LHCN-M2 (cell line): ENCODE data around the gene SYCE3. TPM values are rescaled to one million over a fixed set of nuclear protein-coding genes. Genes with fewer than 3 reads are reported as not detected.
"Not testable (repeated sequence)": the region's sequence is repeated elsewhere in the genome, so short reads cannot be mapped to it uniquely, and the experiment has no call there.

Source experiments
- DNase-seq: peaks from one replicate; pipeline ENCODE4 v3.0.0-alpha.2; 2012; ENCODE audit warnings: low read depth
- total RNA-seq: library from RNA; depleted of rRNA; stranded (reverse); fragments of >200 nt; gene quantifications from 2 replicates; pipeline ENCODE4 v1.2.3, GENCODE V29; 2014

The SYCE3 gene
- total RNA-seq, 1 experiment from 2014 or later = not detected

DNA sequence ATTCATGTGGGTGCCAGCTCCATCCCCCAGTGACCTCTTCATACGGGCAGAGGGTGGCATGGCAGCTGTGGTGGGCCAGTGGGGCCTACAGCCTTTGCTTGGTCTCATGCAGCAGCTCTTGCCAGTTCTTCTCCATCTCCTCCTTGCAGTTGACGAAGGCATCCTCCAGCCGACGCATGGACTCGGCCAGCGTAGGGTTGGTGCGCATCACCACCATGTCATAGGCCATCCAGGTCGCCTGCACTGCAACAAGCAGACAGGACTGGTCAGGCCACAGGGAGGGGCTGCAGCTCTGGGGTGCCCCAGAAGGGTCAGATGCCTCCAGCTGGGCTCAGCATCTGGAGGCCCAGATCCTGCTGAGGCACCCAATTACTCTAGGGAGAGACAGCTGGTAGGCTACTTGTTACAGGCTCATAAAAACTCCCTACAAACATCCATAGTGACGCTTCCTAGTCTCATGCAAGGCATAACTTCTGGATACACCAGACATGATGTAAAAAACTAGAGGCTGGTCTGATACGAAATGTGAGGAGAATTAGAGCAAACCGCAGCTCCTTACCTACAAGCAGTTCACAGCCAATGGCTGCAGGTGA, 11.5 kb downstream of the SYCE3 start:
- no peak for DNase-seq

DNA sequence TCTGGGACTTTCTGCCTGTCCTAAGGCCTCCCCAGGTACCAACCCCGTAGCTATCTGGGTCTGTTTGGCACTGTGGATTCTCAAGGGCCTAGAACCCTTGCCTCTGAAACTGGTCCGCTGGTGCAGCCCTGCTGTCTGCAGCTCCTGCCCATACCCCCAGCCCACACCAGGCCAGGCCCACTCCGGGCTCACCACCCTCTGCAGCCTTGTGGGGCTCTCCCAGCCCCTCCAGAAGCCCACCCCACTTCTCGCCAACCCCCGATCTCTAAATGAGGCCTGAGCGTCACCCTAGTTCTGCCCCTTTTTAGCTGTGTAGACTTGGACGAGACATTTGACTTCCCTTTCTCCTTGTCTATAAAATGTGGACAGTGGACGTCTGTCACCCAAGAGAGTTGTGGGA, 12.3 kb downstream of the SYCE3 start:
- DNase-seq = no peak

DNA sequence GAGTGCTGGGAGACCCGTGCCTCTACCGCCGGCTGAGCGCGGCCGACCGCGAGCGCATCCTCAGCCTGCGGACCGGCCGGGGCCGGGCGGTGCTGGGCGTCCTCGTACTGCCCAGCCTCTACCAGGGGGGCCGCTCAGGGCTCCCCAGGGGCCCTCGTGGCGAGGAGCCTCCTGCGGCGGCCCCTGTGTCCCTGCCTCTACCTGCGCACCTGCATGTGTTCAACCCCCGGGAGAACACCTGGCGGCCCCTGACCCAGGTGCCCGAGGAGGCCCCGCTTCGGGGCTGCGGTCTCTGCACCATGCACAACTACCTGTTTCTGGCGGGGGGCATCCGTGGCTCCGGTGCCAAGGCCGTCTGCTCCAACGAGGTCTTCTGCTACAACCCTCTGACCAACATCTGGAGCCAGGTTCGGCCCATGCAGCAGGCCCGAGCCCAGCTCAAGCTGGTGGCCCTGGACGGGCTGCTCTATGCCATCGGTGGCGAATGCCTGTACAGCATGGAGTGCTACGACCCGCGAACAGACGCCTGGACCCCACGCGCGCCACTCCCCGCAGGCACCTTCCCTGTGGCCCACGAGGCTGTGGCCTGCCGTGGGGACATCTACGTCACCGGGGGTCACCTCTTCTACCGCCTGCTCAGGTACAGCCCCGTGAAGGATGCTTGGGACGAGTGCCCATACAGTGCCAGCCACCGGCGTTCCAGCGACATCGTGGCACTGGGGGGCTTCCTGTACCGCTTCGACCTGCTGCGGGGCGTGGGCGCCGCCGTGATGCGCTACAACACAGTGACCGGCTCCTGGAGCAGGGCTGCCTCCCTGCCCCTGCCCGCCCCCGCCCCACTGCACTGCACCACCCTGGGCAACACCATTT, 13.6 kb downstream of the SYCE3 start:
- no peak for DNase-seq

DNA sequence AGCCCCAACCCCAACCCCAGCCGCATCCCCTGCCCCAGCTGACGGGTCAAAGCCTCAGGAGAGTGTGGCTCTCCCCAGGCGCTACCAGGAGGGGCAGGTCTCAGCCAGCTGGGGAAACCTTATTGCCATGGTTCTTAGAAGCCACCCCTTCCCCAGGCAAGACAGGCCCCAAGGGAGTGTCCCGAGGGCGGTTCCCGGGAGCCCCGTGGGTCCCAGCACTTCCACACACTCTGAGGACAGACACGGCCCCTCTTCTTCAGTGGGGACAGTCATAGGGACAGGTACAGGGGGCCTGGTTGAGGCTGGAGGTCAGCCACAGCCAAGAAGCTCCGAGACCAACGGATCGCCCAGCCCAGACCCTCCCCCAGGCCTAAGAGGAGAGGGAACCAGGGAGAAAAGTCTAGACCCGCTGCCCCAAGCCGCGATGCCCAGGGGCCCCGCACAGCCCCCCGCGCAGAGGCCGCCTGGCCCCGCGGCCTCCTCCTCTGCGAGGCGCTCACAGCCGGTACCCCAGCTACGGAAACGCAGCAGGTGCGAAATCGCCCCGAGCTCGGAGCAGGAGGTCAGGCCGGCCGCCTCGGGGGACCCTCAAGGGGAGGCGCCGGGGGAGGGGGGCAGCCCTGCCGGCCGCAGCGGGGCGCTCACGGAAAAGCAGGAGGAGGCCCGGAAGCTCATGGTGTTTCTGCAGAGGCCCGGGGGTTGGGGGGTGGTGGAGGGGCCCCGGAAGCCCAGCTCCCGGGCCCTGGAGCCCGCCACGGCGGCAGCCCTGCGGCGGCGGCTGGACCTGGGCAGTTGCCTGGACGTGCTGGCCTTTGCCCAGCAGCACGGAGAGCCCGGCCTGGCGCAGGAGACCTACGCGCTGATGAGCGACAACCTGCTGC, 14.4 kb downstream of the SYCE3 start:
- no peak for DNase-seq

DNA sequence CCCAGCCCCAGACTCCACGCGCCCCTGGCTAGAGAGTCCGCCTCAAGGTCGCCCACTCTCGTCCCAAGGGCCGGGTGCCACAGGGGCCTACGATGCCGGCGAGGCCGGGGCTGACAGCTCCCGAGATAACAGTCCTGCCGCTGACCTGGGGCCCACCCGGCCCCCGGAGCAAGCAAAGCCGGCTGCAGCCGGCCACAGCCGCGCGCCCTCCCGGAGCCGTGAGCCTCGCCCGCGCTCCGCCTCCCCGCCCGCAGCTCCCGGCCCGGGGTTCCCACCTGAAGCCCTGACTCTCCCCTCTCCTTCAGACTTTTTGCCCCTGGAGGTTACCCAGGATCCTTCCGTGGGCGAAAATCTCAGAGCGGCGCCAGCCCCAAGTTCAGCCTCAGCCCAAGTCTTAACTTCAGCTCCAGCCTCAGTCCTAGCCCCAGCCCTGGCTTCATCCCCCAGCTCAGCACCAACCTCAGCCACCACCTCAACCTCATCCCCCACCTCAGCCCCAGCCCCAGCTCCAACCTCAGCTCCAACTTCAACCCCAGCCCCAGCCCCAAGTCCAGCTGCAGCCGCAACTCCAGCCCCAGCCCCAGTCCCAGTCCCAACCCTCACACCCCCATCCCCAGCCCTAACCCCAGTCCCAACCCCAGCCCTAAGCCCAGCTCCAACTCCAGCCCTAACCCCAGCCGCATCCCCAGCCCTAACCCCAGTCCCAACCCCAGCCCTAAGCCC, 15.3 kb downstream of the SYCE3 start:
- DNase-seq = no peak

DNA sequence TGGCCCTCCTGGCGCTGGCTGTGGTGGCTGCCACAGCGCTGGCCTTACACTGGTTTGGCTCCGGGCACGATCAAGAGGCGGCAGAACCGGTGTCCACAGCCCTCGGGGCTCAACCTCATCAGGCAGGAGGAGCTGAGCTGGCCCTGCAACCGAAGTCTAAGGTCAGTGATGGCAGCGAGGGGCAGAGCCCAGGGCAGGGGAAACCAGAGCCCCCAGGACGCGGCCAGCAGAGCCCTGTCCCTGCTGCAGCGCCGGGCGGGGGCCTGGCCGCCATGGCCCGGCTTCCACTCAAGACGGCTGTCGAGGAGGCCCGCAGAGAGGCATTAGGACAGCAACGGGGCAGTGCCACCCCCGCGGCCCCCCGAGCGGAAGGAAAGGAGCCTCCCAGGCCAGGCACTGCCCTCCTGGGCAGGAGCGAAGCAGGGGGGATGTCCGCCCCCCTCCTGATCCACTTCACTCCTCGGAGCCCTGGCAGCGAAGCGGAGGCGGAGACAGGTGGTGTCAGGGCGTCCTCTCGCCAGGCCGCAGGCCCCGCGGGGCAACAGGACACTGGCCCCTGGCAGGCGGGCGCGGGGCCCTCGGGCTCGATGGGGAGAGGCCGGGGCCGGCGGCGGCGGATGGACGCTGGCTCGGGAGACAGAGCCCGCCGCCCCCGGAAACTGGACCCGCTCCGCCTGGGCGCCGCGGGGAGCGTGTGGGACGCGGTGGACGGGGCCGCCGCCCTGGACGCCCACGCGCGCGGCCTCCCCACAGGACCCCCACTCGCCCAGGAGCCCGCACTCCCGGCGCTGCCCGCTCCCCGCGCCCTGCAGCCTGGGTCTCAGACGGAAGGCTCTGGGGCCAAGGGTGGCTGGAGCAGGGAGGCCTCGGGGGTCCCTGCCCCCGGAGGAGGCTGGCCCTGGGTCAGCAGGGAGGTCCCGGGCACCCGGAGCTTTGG, 16.1 kb downstream of the SYCE3 start:
- DNase-seq = no peak

DNA sequence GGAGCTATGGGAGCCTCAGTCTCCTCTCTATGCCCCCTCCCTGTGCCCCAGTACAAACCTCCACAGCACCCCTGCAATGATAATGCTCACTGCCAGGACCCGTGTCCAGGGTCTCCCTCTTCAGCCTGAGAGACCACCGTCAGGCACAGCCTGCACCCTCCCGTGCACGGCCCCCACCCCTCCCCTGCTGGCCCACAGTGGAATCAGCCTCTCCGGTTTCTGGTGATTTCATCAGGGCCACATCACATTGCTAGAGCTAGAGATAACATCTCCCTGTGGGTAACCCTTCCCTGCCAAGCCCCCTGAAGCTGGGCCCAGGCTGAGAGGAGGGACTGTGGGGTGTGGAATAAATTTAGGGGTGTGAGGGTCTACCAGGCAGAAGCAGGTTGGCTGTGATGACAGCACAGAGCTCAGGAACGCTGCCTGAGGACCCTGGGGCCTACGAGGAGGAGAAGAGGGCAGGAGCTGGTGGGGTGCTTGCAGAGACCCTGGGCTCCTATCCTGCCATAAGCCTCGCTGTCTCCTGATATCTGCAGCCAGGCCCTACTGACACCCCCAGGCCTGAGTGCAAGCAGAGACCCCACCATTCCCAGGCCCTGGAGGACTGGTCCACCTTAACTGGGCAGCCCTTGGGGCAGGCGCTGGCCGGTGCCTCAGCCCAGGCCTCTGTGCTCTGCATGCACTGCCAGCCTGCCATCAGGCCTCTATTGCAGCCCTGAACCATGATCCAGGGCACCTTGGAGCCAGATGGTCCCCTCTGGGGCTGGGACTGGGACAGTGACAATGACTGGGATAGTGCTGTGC, 17.0 kb downstream of the SYCE3 start, which contains the start of gene KLHDC7B:
KLHDC7B (plus strand) TSS at position 378 of the 804 bp plus-strand sequence; CDS start at position 723, 345 bp downstream.
- DNase-seq = no peak

DNA sequence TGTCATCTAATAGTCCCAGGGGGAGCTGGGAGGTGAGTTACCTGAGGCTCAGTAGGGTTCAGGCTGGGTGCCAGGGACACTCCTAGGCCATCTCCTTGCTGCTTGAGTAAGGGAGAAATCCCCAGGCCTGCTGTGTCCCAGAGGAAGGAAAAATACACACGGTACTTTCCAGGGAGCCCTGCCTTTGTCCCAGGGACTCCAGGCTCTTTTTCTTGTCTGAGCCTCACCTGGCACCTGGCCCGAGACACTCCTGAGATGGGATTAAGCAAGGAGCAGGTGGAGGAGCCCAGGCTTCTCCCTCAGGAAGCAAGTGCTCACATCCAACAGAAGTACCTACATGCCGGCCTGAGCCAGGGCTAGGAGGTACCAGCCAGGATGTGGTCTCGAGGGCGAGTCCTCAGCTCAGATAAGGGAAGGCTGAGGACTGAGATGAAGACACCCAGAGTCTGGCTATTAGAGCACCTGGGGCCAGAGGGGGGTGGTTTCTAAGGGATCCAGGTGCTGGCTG, 17.9 kb downstream of the SYCE3 start:
- DNase-seq = no peak

DNA sequence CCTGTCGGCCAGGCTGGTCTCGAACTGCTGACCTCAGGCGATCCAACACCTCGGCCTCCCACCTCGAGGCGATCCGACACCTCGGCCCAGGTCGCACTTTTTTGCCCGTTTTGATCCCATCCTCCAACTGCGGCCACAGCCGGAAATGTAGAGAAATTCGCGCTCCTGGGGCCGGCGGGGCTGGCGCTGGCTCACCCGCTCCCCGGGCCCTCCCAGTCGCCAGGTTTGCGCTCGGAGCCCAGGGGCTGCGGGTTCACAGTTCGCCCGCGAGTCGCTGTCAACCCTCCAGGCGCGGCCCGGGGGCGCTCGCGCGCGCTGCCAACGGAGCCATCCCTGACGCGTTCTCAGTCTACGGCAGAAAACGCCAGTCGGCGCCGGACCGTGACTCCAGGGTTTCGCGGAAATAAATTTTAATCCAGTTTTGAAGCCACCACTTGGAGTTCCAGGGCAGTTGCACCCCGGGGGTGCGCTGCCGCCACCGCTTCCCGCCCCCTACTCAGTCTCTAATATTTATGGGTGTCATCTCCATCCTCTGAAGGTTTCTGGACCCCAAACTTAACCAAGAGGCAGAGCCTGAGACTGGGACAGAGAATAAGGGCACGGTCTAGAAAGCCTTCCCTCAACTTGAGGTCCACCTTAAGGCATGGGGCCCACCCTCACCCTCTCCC, 18.5 kb downstream of the SYCE3 start:
- DNase-seq = peak; percentile 40

DNA sequence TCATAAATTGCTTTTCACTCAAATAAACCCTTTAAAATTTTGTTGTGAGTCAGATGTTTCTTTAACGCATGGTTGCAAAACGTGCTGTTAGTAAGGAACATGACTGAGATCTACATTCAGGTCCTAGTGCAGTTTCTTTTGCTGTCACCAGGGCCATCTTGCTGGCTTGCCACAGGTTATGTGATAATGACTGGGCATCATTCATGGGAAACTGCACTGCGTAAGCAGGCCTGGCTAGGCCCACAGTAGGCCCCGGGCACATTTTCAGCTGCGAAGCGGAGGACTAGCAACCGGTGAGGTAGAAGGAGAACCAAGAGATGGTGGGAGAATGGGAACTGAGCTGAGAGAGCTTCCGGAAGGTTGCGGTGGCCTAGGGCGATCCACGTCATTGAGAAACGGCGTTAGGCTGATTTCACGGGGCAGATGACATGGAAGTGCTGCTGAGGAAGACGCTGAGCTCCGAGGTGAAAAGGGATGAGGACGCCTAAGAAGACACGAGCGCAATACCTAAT, 20.2 kb downstream of the SYCE3 start:
- no peak for DNase-seq

DNA sequence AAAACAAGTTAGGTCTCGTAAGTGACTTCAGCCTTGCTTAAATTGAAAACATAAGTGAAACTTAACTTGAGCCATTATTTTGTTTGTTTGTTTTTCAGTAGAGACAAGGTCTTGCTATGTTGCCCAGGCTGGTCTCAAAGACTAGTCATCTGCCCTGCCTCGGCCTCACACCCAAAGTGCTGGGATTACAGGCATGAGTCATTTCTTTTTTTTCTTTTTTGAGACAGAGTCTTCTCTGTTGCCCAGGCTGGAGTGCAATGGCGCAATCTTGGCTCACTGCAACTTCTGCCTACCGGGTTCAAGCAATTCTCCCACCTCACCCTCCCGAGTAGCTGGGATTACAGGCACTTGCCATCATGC, 21.1 kb downstream of the SYCE3 start:
- DNase-seq = peak; percentile 75

DNA sequence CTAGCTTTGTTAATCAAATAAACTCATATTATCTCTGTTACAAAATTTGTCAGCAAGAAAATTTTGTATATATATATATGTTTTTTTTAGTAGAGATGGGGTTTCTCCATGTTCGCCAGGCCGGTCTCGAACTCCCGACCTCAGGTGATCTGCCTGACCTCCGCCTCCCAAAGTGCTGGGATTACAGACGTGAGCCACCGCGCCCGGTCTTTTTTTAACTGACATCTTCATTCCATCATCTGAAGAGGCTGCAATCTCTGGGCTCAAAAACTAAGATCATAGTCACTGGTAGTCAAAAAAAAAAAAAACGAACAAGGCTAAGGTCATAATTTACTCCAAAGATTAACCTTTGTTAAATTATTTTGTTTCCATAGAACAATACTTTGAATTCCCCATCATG, 22.3 kb downstream of the SYCE3 start:
- DNase-seq = no peak

DNA sequence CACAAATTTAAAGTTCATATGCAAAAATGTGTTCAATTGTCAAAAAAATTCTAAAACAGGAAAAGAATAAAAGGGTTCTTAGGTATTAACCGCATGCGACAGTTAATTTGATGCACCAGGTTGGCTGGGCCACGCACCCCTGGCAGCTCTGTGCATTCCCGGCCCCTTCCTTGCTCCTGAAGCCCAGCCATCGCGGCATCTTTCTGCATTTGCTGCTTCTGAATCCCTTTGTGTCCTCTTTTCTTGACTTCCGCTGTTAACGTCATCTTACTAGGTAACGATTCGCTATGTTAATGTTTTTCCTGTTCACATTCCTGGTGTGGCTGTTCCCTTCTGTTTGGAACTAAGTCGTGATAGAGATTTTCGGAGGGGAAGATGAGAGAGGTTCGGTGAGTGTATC, 25.0 kb downstream of the SYCE3 start:
- no peak for DNase-seq

DNA sequence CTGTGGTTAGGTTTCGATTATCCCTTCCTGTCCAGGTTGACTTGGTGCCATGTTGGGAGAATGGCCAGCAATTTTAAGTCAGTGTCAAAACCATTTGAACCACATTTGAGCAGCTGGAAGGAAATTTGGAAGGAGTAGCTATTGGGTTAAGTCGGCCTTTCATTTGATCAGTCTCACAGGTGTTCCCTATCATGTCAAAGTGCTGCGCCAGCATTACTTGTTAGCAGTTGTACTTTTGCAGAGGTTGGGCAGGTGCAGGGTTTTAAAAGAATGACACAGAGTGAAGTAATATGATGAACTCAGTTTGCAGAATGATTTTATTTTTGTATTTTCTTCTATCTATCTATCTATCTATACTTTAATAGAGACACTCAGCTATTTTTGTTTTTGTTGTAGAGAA, 26.5 kb downstream of the SYCE3 start:
- no peak for DNase-seq

DNA sequence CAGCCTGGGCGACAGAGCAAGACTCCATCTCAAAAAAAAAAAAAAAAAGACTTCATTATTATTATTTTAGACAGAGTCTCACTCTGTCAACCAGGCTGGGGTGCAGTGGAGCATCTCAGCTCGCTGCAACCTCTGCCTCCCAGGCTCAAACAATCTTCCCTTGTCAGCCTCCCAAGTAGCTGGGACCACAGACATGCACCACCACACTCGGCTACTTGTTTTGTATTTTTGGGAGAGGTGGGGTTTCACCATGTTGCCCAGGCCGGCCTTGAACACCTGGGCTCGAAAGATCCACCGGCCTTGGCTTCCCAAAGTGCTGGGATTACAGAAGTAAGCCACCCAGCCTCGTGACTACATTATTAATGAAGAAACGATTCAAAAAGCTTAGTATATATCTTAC, 27.6 kb downstream of the SYCE3 start:
- no peak for DNase-seq

DNA sequence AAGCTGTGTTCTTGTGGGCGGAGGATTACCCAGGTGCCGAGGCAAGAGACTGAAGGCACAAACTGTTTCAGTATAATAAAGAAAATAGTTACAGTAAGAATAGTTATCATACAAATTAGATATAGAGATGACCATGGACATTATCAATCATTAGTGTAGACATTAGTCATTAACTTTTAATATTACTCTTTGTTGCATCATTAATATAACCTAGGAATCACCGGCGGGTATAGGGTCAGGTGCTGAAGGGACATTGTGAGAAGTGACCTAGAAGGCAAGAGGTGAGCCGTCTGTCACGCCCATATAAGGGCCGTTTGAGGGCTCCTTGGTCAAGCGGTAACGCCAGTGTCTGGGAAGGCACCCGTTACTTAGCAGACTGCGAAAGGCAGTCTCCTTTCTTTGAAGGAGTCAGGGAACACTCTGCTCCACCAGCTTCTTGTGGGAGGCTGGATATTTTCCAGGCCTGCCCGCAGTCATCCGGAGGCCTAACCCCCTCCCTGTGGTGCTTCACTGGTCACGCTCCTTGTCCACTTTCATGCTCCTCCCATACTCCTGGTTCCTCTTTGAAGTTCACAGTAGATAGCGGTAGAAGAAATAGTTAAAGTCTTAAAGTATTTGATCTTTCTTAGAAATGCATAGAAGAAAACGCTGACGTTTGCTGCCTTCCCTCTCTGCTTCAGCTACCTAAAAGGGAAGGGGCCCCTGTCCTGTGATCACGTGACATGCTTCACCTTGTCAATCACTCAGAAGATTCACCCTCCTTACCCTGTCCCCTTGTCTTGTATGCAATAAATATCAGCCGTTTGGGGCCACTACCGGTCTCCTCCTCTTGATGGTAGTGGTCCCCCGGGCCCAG, 28.6 kb downstream of the SYCE3 start:
- DNase-seq = not testable (repeated sequence)
